ENCODE results near the gene C1orf167. TPM values are rescaled to one million over a fixed set of nuclear protein-coding genes. Genes with fewer than 3 reads are reported as not detected.

Gene C1orf167
- total RNA-seq, 1 donor from 2014 or later: not detected

DNA sequence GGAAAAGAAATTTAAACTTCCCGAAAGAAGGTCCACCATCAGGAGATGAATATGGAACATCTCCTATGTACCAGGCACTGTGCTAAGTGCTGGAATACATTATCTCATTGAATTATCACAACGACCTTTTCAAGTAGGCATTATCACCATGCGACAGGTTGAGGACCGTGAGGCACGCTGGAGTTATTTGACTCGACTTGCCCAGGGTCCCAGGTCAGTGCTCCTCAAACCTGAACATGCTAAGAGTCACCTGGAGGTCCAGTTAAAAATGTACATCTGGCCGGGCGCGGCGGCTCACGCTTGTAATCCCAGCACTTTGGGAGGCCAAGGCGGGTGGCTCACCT is 42.0 kb upstream of the C1orf167 start:
- TF ChIP-seq, protein P1, sequence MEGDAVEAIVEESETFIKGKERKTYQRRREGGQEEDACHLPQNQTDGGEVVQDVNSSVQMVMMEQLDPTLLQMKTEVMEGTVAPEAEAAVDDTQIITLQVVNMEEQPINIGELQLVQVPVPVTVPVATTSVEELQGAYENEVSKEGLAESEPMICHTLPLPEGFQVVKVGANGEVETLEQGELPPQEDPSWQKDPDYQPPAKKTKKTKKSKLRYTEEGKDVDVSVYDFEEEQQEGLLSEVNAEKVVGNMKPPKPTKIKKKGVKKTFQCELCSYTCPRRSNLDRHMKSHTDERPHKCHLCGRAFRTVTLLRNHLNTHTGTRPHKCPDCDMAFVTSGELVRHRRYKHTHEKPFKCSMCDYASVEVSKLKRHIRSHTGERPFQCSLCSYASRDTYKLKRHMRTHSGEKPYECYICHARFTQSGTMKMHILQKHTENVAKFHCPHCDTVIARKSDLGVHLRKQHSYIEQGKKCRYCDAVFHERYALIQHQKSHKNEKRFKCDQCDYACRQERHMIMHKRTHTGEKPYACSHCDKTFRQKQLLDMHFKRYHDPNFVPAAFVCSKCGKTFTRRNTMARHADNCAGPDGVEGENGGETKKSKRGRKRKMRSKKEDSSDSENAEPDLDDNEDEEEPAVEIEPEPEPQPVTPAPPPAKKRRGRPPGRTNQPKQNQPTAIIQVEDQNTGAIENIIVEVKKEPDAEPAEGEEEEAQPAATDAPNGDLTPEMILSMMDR (IDR thresholded peaks at IDR 0.05; ENCODE audit: insufficient read depth, low read length, poor library complexity, severe bottlenecking): no peak
- H3K36me3 ChIP-seq (ENCODE audit: control insufficient read depth, insufficient read depth, low read length): no peaks in the 10 kb centered on the region
- DNase-seq (ENCODE audit: low read depth): no peak
- no peak overlapping the region for H3K4me3 ChIP-seq (ENCODE audit: low read depth, low read length)
- H3K27me3 ChIP-seq (ENCODE audit: control insufficient read depth, insufficient read depth, low read length): peaks cover 15% of the 10 kb centered on the region

DNA sequence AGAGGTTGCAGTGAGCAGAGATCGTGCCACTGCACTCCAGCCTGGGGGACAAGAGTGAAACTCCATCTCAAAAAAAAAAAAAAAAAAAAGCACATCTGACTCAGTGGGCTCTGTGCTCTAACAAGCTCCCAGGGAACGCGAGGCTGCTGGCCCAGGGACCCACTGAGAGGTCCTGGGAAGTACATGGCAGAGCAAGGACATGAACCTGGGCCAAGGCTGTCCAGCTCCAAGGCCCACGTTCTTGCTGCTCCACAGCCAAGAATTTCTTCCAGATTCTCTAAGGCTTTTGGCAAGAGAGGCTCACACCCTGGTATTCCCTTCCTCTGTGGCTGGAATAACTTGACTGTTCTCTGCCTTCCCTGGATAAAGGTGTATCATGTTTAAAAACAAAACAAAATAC is 41.5 kb upstream of the C1orf167 start:
- H3K36me3 ChIP-seq (ENCODE audit: control insufficient read depth, insufficient read depth, low read length): no peaks in the 10 kb centered on the region
- H3K4me3 ChIP-seq (ENCODE audit: low read depth, low read length): no peak overlapping the region
- DNase-seq (ENCODE audit: low read depth): no peak
- H3K27me3 ChIP-seq (ENCODE audit: control insufficient read depth, insufficient read depth, low read length): peaks cover 13% of the 10 kb centered on the region
- TF ChIP-seq, protein P1 (IDR thresholded peaks at IDR 0.05; ENCODE audit: insufficient read depth, low read length, poor library complexity, severe bottlenecking): no peak

DNA sequence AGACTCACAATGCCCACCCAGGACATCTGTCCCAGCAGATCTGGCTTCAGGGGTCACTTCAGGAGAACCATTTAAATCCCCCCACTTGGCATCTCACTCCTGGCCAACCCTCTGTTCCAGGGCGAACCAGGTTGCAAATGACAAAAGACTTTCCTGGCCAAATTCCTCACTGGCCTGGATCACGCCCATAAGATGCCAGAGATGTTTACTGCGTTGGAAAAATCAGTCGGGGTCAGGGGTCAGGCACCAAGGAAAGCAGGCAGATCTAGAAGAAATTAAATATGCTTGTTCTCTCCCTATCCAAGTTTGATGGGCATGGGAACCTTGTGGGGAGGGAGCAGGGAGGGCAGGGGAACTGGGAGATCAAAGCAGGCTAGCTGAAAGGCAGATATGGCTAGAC is 40.7 kb upstream of the C1orf167 start:
- no peak for DNase-seq (ENCODE audit: low read depth)
- peaks cover 11% of the 10 kb centered on the region for H3K27me3 ChIP-seq (ENCODE audit: control insufficient read depth, insufficient read depth, low read length)
- no peak overlapping the region for H3K4me3 ChIP-seq (ENCODE audit: low read depth, low read length)
- H3K36me3 ChIP-seq (ENCODE audit: control insufficient read depth, insufficient read depth, low read length): no peaks in the 10 kb centered on the region
- TF ChIP-seq, protein P1 (IDR thresholded peaks at IDR 0.05; ENCODE audit: insufficient read depth, low read length, poor library complexity, severe bottlenecking): no peak

DNA sequence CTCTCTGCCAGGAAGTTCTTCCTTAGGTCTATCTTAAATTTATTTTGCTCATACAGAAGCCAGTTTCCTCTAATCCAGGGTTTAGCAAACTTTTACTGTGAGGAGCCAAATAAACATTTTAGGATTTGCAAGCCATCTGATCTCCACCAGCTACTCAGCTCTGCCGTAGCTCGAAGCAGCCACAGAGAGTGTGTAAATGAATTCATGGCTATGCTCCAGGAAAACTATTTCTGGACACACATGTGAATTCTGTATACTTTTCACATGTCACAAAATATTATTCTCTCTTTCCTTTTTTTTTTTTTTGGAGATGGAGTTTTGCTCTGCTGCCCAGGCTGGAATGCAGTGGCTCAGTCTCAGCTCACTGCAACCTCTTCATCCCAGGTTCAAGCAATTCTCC is 39.5 kb upstream of the C1orf167 start:
- Histone ChIP-seq H3K36me3 (ENCODE audit: control insufficient read depth, insufficient read depth, low read length) (no peaks in the 10 kb centered on the region), H3K4me3 (ENCODE audit: low read depth, low read length) (no peak overlapping the region), H3K27me3 (ENCODE audit: control insufficient read depth, insufficient read depth, low read length) (peaks cover 11% of the 10 kb centered on the region)
- TF ChIP-seq, protein P1 (IDR thresholded peaks at IDR 0.05; ENCODE audit: insufficient read depth, low read length, poor library complexity, severe bottlenecking): no peak
- DNase-seq (ENCODE audit: low read depth): no peak

DNA sequence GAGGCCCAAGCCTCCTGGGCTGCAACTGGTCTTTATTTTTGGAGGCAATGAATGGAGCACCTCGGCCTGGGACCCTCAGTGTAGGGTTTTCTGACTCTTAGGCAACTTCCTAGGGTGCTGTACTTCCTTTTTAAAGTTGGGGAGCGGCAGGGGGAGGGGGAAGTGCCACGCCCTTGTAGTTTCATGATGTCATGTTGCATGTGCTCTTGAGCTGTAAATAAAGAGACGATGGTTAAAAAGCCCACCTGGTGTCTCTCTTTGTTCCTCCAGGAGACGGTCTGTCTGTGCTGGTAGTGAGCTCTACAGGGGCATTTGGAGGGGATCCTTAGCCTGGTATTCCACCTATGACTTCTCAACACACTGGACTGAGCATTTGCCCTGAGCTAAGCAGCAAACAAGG is 36.4 kb upstream of the C1orf167 start:
- TF ChIP-seq, protein P1 (IDR thresholded peaks at IDR 0.05; ENCODE audit: insufficient read depth, low read length, poor library complexity, severe bottlenecking): no peak
- Histone ChIP-seq H3K36me3 (ENCODE audit: control insufficient read depth, insufficient read depth, low read length) (no peaks in the 10 kb centered on the region), H3K27me3 (ENCODE audit: control insufficient read depth, insufficient read depth, low read length) (peaks cover 6% of the 10 kb centered on the region), H3K4me3 (ENCODE audit: low read depth, low read length) (no peak overlapping the region)
- no peak for DNase-seq (ENCODE audit: low read depth)

DNA sequence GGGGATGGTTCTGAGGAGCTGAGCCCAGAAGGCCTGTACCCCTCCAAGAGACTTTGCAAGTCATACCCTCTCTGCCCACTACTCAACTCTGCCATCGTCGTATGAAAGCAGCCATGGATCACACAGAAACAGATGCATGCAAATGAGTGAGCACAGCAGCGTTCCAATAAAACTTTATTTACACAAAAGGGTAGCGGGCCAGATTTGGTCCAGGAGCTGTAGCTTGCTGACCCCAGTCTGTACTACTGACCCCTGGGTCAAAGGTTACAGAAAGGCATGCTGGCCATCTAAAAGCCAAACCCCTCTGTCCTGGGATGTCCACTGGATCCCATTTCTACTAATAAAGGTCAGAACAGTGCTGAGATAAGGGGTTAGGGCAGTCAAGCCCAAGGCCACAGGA is 34.9 kb upstream of the C1orf167 start:
- no peak for DNase-seq (ENCODE audit: low read depth)
- H3K4me3 ChIP-seq (ENCODE audit: low read depth, low read length): no peak overlapping the region
- no peaks in the 10 kb centered on the region for H3K36me3 ChIP-seq (ENCODE audit: control insufficient read depth, insufficient read depth, low read length)
- TF ChIP-seq, protein P1 (IDR thresholded peaks at IDR 0.05; ENCODE audit: insufficient read depth, low read length, poor library complexity, severe bottlenecking): no peak
- peaks cover 3% of the 10 kb centered on the region for H3K27me3 ChIP-seq (ENCODE audit: control insufficient read depth, insufficient read depth, low read length)

Data from kidney epithelial cell (primary cell).